HFF-Myc (cell line): ENCODE measurements around the gene TAF12.
"Not testable (repeated sequence)": the region's sequence is repeated elsewhere in the genome, so short reads cannot be mapped to it uniquely, and the experiment has no call there.

Source experiments
- DNase-seq: peaks from one replicate; pipeline ENCODE4 v3.0.0-alpha.2; 2011; ENCODE audit warnings: low read depth; ENCODE audit errors: extremely low read depth
- H3K4me3 ChIP-seq: replicated peaks from 2 replicates; pipeline ENCODE4 v1.5.1; 2011; ENCODE audit warnings: low read depth, mild to moderate bottlenecking, control low read depth, low read length
- TF ChIP-seq, protein P1 (sequence below): IDR thresholded peaks from 2 replicates; pipeline ENCODE4 v1.5.1; 2012; ENCODE audit warnings: mild to moderate bottlenecking, low read depth, low read length, control low read depth; ENCODE audit errors: missing control alignments

TAF12 gene

DNA sequence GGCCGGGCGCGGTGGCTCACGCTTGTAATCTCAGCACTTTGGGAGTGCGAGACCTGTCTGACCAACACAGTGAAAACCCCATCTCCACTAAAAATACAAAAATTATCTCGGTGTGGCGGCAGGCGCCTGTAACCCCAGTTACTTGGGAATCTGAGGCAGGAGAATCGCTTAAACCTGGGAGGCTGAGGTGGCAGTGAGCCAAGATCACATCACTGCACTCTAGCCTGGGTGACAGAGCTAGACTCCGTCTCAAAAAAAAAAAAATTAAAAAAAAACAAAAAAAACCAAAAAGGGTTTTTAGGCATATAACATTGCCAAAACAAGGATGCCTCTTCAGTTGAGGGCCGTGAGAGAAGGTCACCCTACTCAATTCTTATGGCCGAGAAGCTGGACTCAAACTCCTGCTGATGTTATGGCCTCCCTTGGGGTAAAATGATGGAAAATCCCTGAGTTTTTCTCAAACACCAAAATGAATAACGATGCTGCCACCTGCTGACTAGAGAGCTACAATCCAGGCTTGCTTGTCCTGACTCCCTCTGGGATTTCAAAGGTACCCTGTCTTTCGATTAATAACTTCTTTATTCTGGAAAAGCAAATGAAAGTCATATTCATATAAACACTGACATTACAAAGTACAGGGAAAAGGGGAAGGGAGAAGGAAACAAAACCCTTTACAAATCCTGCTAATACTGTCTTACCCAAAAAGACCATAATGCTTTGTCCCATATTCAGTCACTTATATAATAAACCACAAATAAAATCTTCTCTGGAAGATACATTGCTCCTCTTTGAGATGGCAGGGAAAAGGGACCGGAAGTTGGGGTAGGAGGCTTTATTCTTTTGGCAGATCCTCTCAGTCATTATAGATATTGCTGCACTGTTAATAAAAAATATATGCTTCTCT lies 40.1 kb downstream of the TAF12 start:
- H3K4me3 ChIP-seq, result no peak overlapping the region
- TF ChIP-seq, protein P1, sequence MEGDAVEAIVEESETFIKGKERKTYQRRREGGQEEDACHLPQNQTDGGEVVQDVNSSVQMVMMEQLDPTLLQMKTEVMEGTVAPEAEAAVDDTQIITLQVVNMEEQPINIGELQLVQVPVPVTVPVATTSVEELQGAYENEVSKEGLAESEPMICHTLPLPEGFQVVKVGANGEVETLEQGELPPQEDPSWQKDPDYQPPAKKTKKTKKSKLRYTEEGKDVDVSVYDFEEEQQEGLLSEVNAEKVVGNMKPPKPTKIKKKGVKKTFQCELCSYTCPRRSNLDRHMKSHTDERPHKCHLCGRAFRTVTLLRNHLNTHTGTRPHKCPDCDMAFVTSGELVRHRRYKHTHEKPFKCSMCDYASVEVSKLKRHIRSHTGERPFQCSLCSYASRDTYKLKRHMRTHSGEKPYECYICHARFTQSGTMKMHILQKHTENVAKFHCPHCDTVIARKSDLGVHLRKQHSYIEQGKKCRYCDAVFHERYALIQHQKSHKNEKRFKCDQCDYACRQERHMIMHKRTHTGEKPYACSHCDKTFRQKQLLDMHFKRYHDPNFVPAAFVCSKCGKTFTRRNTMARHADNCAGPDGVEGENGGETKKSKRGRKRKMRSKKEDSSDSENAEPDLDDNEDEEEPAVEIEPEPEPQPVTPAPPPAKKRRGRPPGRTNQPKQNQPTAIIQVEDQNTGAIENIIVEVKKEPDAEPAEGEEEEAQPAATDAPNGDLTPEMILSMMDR, result peak; percentile 69
- DNase-seq, result peak; percentile 61

DNA sequence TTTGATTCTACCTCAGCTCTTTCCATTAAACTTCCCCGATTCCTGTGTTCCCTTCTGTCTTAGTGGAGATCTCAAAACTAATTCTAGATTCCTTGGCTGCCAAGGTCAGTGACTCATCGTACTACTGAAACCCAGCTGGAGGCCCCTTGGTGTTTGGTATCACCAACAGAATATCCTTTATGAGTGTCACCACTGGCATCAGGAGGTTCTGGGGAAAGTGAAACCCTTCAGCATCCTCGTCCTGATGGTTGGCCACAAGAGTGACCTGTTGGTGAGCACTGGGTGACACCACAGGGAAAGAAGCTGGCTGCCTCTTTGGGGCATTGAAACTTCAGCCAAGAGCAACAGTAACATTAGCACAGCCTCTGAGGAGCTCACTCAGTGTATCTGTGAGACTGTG lies 41.2 kb downstream of the TAF12 start:
- TF ChIP-seq, protein P1, result no peak
- no peak overlapping the region for H3K4me3 ChIP-seq
- DNase-seq, result peak; percentile 60

DNA sequence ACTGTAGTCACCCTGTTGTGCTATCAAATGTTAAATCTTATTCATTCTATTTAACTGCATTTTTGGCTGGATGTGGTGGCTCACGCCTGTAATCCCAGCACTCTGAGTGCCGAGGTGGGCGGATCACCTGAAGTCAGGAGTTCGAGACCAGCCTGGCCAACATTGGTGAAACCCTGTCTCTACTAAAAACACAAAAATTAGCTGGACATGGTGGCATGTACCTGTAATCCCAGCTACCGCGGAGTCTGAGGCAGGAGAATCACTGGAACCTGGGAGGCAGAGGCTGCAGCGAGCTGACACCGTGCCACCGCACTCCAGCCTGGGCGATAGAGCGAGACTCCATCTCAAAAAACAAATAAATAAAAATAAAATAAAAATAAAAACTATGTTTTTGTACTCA lies 46.6 kb downstream of the TAF12 start:
- DNase-seq, H3K4me3 ChIP-seq: not testable (repeated sequence)

DNA sequence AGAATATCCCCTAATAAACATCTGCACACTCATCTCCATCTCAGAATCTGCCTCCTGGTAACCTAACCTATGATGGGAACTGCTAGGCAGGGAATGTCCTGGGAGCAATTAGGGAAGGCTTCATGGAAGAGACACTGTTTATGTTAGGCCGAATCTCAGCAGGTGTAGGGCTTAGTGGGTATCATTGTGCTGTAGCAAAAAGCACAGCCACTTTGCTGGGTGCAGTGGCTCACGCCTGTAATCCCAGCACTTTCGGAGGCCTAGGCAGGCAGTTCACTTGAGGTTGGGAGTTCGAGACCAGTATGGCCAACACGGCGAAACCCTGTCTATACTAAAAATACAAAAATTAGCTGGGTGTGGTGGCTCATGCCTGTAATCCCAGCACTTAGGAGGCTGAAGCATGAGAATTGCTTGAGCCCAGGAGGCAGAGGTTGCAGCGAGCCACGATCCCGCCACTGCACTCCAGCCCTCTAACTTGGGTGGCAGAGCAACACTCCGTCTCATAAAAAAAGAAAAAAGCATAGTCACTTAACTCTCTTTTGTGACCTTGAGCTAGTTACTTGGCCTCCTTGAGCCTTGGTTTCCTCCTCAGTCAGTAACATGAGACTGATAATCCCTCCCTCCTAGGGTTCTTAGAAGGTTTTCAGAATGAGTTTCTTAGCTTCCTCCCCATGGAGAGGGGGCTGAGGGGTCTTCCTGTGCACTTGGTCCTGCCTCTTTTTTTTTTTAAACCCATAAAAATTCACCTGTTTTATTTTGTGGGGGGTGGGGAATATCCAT lies 47.3 kb downstream of the TAF12 start:
- TF ChIP-seq, protein P1, result no peak
- H3K4me3 ChIP-seq, result no peak overlapping the region
- DNase-seq, result no peak

DNA sequence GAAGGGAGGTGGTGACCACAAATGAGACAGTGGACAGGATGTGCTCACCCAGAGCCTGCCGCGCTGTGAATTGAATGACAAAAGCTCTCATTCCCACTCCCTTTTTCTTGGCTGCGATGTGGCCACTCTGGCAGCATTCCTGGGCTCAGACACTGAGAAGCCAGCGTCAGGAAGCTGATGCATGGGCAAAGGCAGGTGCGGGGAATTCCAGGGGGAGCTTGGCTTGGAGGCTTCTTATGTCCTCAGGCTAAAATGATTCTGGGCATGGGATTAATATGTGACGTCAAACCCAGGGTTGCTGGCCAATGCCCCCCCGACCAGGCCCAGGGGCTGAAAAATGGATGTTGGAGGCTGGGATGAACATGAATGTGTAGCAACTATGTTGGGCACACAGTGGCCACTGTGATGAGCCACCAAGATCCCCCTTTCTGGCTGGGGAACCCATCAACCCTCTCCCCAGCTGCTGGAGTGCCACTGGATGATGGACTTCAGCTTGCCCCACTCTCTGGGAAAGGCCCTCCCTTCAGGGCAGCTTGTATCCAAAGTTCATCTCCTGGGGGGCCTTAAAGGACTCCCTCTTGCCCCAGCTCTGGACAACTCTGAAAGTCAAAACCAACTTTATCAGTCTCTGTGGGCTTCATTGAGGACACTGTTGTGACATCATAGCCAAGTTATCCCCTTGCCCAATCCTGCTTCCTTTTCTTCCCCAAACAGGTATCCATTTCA lies 48.0 kb downstream of the TAF12 start:
- not testable (repeated sequence) for H3K4me3 ChIP-seq

DNA sequence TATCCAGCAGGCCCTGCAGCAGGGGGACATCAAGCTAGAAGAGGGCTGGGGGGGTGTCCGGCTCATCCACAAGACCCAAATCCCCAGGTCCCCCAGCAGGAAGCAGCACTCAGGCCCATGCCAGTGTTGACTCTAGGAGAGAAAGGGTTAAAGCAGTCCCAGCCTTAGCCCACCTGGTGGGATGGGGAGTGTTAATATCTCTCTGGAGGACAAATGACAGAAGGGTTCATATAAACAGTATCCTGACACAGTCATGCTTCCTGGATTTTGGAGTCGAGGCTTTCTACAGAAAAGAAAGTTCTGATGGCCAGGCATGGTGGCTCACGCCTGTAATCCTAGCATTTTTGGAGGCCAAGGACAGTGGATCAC lies 48.9 kb downstream of the TAF12 start:
- H3K4me3 ChIP-seq, DNase-seq: not testable (repeated sequence)

More for the DNA sequence above, 48.0 kb downstream of the TAF12 start:
- not testable (repeated sequence) for DNase-seq

DNA sequence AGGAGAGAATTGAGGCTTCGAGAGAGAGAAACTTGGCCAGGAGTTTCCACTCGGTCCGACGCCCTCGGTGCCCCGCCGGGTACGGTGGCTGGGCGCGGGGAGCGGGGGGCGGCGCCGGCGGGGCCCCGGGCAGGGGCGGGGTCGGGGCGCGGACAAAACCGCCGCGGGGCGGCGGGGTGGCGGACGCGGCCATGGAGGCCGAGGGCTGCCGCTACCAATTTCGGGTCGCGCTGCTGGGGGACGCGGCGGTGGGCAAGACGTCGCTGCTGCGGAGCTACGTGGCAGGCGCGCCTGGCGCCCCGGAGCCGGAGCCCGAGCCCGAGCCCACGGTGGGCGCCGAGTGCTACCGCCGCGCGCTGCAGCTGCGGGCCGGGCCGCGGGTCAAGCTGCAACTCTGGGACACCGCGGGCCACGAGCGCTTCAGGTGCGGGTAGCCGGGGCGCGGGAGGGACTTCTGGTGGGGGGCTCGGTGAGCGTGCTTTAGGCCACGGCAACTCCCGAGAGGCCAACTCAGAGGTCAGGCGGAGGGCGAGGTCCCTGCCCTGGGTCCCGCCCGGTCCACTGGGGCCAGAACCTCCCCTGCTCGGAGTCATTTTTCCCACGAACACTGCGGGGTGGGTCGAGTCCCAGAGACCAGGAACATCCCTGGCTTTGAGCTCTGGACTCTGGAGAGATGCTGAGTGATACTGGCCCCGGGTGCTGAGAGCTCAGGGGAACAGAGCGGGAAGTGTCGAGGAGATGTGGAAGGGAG lies 50.4 kb downstream of the TAF12 start:
- no peak for DNase-seq
- peak overlapping the region; percentile 37 for H3K4me3 ChIP-seq
- TF ChIP-seq, protein P1, result no peak
